NCI-H2227 (cell line): ENCODE data around the gene GTPBP4.

Experiments
- DNase-seq: peaks from one replicate; lab custom pipeline; 2025; ENCODE audit not compliant: unreplicated experiment; lab: John Stamatoyannopoulos, UW

GTPBP4 gene

DNA sequence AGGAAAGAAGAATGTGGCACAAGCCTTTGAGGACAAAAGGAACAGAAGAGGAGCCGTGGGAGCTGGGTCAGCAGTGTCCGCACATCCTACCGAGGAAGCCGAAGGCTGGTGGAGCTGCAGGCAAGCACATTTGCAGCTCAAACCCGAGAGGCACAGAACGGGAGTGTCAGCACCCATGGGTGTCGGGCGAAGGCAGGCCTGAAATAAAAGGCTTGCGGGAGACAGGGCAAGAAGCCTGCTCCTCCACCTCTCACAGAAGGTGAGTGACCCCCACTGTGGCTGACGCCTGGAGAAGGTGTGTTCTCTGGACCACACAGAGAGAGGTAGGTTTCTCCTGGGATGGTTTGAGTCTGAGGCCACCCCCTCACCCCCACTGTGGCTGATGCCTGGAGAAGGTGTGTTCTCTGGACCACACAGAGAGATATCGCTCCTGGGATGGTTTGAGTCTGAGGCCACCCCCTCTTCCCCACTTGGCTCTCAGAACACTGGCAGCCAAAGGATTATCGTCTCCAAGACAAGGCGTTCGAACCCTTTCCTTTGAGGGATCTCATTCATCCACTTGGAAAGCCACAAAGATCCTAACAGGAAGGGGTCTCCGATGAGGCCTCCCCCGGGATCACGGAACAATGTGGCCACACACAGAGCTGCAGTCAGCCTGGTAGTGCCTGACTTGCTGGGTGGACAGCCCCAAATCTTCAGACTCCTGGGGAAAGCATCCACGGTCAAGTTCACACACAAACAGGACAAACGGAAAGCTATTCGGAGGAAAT is 21.6 kb upstream of the GTPBP4 start:
- DNase-seq = no peak

DNA sequence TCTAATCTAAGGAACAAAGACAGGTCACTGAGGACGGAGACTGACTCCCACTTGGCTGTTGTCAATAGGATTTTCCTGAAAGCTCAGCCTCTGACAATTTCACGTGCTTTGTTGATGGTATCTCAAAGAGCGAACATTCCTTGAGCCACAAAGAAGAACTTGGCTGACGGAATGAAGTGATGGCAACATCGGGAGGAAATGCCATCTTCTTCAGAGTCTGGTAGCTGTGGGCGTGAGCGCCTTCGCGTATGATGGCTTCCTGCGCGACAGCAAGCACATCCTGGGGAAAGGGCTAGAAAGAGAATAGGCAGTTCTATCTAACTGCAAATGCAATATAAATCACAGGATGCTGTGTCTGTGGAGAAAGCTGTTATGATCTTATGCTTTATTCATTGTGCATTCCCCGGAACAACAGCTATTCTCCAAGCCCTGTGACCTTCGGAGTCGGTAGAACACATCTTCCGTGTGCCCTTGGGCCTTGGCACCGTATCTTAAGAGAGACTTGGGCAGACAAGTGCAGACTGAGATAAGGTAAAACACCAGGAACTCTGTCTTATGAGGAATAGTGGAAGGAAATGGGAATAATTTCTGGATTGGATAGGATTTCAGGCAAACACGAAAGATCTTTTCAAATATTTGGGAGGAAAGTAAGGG is 19.6 kb upstream of the GTPBP4 start:
- DNase-seq = no peak

DNA sequence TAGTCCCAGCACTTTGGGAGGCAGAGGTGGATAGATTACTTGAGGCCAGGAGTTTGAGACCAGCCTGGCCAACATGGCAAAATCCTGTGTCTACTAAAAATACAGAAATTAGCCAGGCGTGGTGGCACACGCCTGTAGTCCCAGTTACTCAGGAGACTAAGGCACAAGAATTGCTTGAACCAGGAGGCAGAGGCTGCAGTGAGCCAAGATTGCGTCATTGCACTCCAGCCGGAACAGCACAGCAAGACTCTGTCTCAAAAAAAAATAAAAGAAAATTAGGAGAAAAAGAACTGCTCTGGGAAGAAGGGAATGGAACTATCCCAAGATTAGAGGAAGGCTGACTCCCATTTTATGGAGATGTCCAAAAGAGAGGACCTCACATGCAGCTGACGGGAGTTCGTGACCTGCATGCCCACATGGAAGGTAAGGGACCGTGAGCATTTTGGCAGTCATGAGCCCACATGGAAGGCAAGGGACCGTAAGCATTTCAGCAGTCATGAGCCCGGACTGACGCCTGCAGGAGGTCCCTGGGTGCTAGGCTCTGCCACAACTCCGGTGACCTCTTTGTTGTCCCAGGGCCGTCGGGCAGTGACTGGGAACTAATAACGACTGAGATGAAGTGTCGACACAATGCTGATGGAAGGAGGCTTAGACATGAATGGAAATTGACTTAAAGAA is 18.6 kb upstream of the GTPBP4 start:
- no peak for DNase-seq

DNA sequence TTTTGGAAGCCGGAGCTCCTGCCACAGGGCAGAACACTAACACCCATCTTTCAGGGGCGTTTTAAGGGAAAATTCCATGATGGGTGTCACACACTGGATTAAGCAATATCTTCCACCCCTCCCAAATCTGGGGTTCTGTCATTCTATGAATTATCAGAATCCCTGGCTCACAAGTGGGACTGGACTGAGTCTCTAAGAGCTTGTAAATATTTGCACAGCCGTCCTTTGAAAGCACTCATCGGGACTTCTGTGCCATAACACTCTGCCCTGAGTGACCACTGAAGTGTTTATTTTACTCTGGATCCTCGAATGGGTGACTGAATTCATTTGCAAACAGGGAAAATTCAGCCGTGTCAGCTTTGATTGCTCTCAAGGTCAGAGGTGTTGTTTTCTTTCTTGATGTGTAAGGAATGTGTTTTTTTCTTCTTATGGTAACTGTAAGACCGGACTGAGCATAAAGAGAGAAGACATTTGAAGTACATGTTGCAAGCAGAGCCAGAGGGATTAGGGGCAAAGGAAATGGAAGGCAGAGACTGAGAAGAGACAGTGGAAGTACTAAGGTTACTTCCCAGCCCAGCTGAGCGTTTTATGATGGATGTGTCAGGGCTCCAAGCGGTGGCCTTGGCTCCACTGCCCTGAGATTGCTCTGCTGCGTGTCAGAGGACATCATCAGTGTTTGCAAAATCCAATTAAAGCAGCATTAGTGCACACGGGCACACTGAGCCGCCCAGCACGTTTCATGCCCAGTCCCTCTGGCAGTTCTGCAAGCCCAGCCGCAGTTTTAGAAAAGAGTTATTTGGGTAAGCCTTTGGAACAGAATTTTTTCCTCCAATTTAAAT is 17.7 kb upstream of the GTPBP4 start:
- DNase-seq = peak; percentile 20

DNA sequence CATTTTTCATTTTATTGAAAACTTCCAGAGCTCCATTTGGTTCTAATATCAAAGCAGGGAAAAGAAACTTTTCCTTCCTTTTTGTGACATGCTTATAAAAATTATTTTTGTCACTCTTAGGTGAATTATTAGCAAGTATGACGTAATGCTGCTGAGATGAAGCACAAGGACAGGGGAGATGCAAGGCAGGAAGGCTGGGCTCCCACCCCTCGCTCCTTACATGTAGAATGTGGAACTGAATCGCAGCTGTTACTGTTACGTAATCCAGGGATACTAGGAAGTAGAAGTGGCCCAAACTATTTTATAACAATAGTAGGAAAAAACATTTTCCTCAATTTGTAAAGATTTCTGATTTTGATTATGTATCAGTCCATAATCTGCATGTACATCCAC is 17.1 kb upstream of the GTPBP4 start:
- DNase-seq = peak; percentile 2

DNA sequence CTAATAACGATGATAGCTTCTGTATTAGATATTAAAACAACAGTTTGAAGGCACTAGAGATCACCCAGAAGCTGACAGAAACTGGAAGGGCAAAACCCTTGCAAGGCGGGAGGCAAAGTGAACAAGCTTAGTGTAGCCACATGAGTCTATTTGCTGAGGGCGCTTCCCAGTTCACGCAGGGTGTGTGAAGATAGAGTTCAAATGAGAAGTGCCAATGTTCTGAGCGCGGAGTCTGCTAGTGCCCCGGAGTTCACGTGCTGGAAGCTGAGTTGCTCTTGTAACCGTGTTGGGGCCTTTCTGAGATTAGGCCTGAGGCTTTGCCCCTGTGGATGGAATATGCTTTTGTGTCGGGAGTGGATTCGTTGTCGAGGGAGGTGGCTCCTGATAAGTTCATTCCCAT is 16.6 kb upstream of the GTPBP4 start:
- DNase-seq = no peak

DNA sequence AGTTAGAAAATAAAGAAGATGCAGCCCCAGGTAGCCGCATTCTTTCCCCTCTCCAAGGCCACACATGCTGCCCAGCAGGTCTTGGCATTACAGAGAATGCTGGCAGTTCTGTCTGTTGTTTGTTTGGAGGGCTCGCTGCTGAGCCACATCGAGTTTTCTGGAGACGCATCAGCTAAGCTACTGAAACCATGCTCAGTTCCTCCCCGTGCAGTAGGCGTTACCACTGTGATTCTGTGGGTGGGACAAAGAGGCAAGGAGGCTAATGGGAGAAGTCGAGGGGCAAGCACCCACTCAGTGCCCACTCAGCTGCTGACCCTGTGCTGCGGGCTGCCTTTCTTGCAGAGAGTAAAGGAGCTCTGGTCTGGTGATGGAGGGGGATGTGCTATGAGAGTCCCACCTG is 15.5 kb upstream of the GTPBP4 start:
- no peak for DNase-seq

DNA sequence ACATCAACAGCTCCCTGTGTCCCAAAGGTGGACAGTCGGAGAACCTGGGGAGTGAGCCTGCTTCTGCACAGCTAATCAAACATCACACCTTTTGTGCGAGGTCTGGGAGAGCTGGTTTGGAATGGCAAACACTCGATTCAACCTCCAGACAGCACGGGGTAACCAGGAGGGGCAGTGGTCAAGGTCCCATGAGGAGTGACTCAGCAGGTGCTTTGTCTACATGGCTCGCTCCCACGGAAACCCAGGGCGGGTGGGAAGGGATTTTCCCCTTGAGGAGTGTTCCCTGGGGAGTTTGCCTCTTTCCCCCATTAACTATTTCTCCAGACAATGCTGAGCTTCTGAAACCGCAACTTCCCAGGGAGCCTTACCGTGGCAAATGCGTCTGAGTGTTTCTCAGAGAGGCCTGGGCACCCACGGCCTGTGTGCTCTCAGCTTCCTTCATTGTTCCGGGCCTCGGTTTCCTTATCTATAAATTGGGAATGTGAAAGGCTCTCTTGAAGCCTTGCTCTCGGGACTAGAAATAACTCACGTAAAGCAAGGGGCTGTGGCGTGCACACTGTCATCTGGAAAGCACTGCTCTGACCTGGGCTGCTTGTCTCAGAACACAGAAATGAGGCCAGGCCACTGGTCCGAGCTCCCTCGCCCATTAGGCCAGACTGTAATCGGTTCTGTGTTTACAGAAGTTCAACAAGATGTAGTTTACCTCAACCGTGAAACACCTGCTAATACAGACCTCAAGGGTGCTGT is 14.0 kb upstream of the GTPBP4 start:
- no peak for DNase-seq

DNA sequence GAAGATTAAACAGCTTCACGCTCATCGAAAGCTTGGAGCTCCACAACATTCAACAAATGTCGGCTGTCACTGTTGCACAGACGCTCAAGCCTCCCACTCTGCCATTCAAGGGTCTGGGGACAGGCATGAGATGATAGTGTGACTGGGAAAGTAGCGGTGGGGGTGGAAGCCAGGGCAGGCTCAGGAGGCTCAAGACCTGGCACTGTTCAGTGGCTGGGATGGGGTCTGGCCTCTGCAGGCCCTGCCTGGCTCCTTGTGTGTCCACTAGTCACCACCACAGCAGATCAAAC is 13.5 kb upstream of the GTPBP4 start:
- DNase-seq = no peak

DNA sequence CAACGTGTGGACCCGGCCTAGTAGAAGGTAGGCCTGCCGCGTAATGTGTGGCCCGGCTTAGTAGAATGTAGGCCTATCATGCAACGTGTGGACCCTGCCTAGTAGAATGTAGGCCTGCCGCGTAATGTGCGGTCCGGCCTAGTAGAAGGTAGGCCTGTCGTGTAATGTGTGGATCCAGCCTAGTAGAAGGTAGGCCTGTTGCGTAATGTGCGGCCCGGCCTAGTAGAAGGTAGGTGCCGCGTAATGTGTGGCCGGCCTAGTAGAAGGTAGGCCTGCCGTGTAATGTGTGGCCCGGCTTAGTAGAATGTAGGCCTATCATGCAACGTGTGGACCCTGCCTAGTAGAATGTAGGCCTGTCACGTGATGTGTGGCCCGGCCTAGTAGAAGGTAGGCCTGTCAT is 11.9 kb upstream of the GTPBP4 start:
- DNase-seq = no peak

DNA sequence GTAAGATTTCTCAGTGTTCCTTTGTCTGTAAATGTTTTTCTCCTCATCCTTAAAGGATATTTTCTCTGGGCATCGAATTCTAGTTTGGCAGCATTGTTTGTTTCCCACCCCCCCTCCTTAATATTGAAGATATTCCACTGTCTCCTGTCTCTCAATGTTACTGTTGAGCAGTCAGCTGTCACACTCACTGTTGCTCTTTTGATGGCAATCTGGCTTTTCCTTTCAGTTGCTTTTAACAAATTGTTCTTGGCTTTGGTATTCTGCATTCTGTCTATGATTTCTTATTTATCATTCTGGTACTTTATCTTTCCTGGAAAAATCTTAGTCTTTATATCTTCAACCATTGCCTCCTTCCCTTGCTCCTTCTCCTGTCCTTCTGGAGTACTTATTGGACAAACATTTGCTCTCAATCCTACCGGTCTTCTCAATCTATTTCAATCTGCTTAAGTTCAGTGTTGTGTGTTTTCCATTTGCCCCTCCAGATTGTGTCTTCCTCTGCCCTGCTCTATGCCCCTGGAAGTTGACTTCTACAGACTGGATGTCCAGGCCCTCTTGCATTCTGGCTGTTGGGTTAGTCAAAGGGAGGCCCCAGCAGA is 9.3 kb upstream of the GTPBP4 start:
- DNase-seq = no peak

DNA sequence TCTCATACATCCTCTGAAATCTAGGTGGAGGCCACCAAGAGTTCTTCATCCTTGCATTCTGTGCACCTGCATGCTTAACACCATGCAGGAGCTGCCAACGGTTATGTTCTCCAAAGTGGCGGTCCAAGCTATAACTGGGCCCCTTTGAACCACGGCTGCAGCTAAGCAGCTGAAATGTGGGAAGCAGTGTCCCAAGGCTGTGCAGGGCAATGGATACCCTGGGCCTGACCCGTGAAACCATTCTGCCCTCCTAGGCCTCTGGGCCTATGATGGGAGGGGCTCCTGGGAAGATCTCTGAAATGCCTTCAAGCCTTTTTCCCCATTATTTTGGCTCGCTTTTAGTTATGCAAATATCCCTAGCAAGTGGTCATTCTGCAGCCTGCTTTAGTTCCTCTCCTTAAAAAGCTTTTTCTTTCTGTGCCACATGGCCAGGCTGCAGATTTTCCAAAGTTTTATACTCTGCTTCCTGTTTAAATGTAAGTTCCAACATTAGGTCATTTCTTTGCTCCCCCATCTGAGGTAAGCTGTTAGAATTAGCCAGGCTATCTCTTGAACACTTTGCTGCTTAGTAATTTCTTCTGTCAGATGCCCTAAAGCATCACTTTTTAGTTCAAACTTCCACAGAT is 7.7 kb upstream of the GTPBP4 start:
- DNase-seq = no peak

DNA sequence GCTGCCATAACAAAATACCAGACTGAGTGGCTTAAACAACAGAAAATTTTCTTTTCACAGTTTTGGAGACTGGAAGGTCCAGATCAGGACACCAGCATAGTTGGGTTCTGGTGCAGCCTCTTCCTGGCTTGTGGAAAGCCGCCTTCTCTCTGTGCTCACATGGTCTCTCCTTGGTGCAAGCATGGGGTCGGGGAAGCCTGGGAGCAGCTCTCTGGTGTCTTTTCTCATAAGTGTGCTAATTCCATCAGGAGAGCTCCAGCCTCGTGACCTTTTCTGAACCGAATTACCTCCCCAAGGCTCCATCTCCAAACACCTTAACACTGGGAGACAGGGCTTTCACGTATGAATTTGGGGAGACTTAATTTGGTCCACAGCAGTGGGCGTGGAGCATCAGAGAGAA is 4.8 kb upstream of the GTPBP4 start:
- DNase-seq = no peak

DNA sequence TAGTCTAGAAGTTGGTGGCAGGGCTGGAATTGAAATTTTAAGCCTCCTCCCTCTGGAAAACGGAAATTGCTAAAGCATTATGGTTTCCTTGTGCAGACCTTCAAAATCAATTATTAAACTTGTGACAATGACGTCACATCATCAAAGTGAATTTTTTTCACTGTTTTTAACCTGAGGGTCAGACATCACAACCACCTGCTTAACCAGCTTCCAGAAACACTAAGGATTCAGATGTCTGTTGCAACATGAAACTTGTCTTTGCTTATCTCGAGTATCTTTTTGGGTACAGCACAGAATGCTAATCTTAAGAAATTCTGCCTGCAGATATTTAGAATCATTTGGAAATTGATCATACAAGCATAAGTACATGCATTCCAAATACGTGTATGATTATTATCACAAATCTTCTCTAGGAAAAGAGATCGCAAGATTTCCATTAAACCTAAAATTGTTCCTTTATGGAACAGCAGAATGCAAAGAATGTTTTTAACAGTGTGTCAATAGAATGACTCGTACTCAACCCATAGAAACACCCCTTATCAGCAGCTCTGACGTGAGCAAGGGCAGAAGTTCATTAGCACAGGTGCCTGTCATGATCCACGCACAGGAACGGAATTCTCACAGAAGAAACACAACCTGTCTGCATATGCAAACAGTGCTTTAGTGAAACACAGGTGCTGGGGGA is 4.1 kb upstream of the GTPBP4 start:
- no peak for DNase-seq

DNA sequence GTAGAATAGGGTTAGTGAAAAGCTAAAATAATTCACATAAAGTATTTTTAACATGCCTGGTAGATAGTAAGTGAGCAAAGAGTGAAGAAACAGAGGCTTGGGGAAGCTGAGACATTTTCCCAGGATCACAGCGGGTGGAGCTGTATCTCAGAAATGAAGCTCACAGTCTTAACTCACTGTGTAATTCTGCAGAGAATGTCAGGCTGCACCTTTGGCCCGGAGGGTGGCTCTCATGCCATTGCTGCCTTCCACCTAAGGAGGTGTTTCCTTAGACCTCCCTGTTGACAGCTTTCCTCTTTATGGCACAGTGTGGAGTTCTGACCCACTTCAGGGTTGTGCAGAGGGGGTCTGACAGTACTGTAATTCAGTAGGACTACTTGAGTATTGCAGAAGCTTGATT is 2.9 kb upstream of the GTPBP4 start:
- DNase-seq = no peak

DNA sequence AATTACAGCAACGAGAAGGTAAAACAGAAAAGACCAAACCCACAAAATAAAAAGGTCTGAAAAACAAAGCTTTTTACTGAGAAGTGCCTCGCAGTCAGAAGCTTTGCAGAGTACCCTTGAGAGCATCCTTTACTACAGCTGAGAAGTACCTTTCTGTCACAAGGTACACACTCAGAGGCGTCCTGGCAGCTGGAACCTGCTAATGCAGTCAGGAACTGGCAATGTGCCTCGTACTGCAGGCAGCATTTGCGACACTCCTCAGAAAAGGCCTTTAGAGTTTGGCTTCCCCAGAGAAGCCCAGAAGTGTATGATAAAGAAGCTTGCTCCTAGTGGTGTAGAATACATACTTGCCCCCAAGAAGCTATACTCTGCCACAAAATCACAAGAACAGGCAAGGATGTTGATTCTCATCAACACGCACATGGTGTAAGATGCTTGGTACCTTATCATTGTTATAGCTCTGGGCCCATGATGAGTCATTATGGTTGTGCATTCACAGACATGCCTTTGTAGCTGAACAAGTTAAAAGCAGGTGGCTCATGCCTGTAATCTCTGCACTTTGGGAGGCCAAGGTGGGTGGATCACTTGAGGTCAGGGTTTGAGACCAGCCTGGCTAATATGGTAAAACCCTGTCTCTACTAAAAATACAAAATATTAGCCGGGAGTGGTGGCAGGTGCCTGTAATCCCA is 2.0 kb upstream of the GTPBP4 start:
- no peak for DNase-seq

DNA sequence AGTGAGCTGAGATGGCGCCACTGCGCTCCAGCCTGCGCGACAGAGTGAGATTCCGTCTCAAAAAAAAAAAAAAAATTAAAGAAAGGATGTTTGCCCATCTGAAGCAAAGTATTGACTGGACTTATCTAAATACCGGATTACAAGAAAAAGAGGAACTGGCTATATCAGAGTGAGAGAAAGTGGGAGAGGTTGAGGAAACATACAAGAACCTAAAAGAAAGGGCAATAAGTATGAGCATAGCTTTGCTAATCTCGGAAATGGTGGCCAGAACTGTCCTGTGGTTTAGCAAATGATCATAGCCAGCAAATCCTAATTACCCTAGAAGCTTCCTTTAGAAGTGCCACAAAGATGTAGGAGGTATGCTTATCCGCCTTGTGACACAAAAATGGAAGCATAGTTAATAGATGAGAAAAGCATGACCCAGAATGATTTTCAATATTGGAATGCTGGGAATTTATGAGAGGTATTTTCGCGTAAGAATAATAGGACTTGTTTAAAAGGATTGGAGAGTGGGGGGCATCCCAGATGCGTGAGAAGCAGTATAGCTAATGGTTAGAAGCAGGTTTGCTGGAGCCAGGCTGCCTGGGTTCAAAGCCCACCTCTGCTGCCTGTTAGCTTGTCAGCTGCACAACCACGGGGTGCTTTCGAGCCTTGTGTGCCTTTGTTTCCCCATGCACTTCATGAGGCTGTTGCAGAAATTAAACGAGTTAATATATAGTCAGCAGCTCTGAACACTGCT is 1.2 kb upstream of the GTPBP4 start:
- no peak for DNase-seq

DNA sequence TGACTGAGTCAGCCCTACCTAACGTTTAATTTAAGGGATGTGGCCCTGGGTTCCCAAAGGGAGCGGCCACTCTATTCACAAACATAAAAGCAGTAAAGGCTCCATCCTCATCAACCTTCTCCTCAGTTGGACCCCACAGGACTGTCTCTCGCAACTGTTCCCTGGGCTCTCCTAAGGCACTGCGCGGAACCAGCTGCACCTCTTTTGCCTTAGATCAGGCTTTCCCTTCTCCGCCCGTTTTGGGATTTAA is 689 bp upstream of the GTPBP4 start:
- no peak for DNase-seq
